Measurements from ENCODE around the gene TTC3.

Gene TTC3

GRCh38 chr21:37153196-37153934 is 80.3 kb downstream of the TTC3 start:
- peak; percentile 94 for DNase-seq

- peak; percentile 61 for DNase-seq
Measured at GRCh38 chr21:37153935-37154350, 80.9 kb downstream of the TTC3 start.

GRCh38 chr21:37155186-37155585 is 82.1 kb downstream of the TTC3 start:
- peak; percentile 83 for DNase-seq

- DNase-seq, result no peak
Measured at GRCh38 chr21:37157938-37158337, 84.9 kb downstream of the TTC3 start.

- no peak for DNase-seq
Measured at GRCh38 chr21:37159053-37159776, 86.2 kb downstream of the TTC3 start.

- no peak for DNase-seq
Measured at GRCh38 chr21:37159949-37160348, 86.9 kb downstream of the TTC3 start.

GRCh38 chr21:37164742-37165141 is 91.7 kb downstream of the TTC3 start:
- DNase-seq, result peak; percentile 46

GRCh38 chr21:37165586-37165985 is 92.5 kb downstream of the TTC3 start:
- DNase-seq, result peak; percentile 32

GRCh38 chr21:37166733-37167132 is 93.7 kb downstream of the TTC3 start:
- no peak for DNase-seq

- no peak for DNase-seq
Measured at GRCh38 chr21:37168666-37169065, 95.6 kb downstream of the TTC3 start.

- DNase-seq, result no peak
Measured at GRCh38 chr21:37172646-37173045, 99.6 kb downstream of the TTC3 start.

GRCh38 chr21:37176716-37177115 is 103.7 kb downstream of the TTC3 start:
- DNase-seq, result no peak

- no peak for DNase-seq
Measured at GRCh38 chr21:37181059-37181458, 108.0 kb downstream of the TTC3 start.

GRCh38 chr21:37182222-37182621 is 109.2 kb downstream of the TTC3 start:
- DNase-seq, result no peak

- DNase-seq, result no peak
Measured at GRCh38 chr21:37183749-37184148, 110.7 kb downstream of the TTC3 start.

- DNase-seq, result no peak
Measured at GRCh38 chr21:37184784-37185593, 111.9 kb downstream of the TTC3 start.

GRCh38 chr21:37186983-37187382 is 113.9 kb downstream of the TTC3 start:
- no peak for DNase-seq

GRCh38 chr21:37188825-37189224 is 115.8 kb downstream of the TTC3 start:
- no peak for DNase-seq

GRCh38 chr21:37192019-37192418 is 119.0 kb downstream of the TTC3 start:
- no peak for DNase-seq

GRCh38 chr21:37193006-37193405 is 120.0 kb downstream of the TTC3 start:
- no peak for DNase-seq

GRCh38 chr21:37193676-37194075 is 120.6 kb downstream of the TTC3 start:
- no peak for DNase-seq

- no peak for DNase-seq
Measured at GRCh38 chr21:37195059-37195458, 122.0 kb downstream of the TTC3 start.

GRCh38 chr21:37195610-37196009 is 122.6 kb downstream of the TTC3 start:
- DNase-seq, result no peak
